Activated CD4-positive, alpha-beta memory T cell treated with anti-CD3 and anti-CD28 coated beads for 36 hours (primary cell): ENCODE measurements around the gene MLXIP. TPM values are rescaled to one million over a fixed set of nuclear protein-coding genes. Genes with fewer than 3 reads are reported as not detected.

Experiments
- CTCF ChIA-PET: fragments of 350-600 bp; sonication (Branson Sonifier 250); formaldehyde crosslinking; loops from one replicate; lab custom pipeline; 2021; ENCODE audit warnings: antibody characterized with exemption, inconsistent platforms; lab: Charles Lee
- POLR2A ChIA-PET: fragments of 350-600 bp; sonication (Branson Sonifier 250); formaldehyde crosslinking; loops from one replicate; lab custom pipeline; 2021; ENCODE audit warnings: antibody characterized with exemption; lab: Charles Lee
- DNase-seq: peaks from one replicate; pipeline ENCODE4 v3.0.0-alpha.2; 2020
- H3K27ac Mint-ChIP-seq: one replicate; pipeline ENCODE4 v1.8.0; 2021; ENCODE audit warnings: mixed read lengths
- H3K27me3 Mint-ChIP-seq: one replicate; pipeline ENCODE4 v1.8.0; 2021; ENCODE audit warnings: mixed read lengths
- H3K36me3 Mint-ChIP-seq: one replicate; pipeline ENCODE4 v1.8.0; 2021; ENCODE audit warnings: mixed read lengths
- H3K4me1 Mint-ChIP-seq: one replicate; pipeline ENCODE4 v1.8.0; 2021; ENCODE audit warnings: low read depth, mixed read lengths
- H3K4me3 Mint-ChIP-seq: one replicate; pipeline ENCODE4 v1.8.0; 2021; ENCODE audit warnings: mild to moderate bottlenecking, mixed read lengths
- H3K9me3 Mint-ChIP-seq: one replicate; pipeline ENCODE4 v1.8.0; 2021; ENCODE audit warnings: mixed read lengths
- intact Hi-C: fragments of 100-400 bp; cut with micrococcal nuclease; formaldehyde crosslinking; loops from one replicate; pipeline ENCODE4 v1.15.1; 2023
- total RNA-seq, 2 experiments: library from RNA; stranded (reverse); gene quantifications; one replicate each; pipeline ENCODE4 v1.2.3, GENCODE V29; 2021

MLXIP gene
- total RNA-seq, 2 experiments from 2014 or later: 17.5 to 19.6 TPM

GRCh38 chr12:122144885-122145284, 66.3 kb downstream of the MLXIP start:
- no peak for DNase-seq
- Mint-ChIP-seq H3K36me3 (peaks cover 2% of the 10 kb centered on the region), H3K4me1 (peaks cover 9% of the 10 kb centered on the region), H3K9me3 (no peaks in the 10 kb centered on the region), H3K4me3 (no peak overlapping the region), H3K27ac (no peak overlapping the region), H3K27me3 (no peaks in the 10 kb centered on the region)
- ChIA-PET POLR2A (no interaction called here), CTCF (interaction anchor here (0.7 kb wide), 1 partner anchor 21 kb away, joined by 3 read pairs; no protein-coding TSS in a partner anchor)
- intact Hi-C loops: no loop called here

DNA sequence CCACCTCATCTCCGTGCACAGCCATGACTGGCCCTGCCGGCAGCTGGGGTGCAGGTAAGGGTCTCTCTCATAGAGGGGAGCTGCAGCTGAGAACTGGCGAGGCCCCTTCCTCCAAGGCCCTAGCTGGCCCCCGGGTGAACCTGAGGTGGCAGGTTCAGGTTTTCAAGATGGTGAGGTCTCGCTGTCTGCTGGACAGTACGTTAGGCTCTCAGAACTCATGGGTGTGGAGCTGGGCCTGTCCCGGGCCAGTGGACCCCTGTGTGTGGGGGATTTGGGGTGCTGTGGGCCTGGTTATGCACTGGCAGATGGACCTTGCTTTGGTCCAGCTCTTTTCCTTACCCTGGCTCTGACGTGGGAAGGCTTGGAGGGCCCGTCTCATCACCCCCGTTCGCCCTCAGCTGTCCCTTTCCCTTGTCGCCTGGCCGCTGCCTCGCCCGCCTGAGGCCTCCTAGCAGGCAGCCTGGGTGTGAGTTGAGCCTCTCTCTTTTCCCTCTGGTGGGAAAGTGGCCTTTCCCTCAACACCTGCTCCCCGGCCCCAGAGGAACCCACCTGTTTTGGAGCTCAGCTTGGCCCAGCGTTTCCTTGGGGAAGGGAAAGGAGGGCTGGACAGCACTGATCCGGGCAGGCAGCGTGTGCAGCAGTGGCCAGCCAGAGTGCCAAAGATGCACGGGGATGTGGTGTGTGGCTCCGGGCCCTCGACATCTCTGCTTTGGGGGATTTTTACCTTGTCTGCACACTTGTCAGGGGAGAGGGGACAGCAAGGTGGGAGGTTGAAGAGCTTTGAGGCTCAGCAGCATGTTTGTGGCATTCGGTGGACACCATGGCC, 67.2 kb downstream of the MLXIP start:
- no peak overlapping the region for H3K27ac Mint-ChIP-seq
- H3K9me3 Mint-ChIP-seq: no peaks in the 10 kb centered on the region
- intact Hi-C loops: no loop called here
- peaks cover 2% of the 10 kb centered on the region for H3K36me3 Mint-ChIP-seq
- peaks cover 3% of the 10 kb centered on the region for H3K27me3 Mint-ChIP-seq
- no peak for DNase-seq
- no peak overlapping the region for H3K4me3 Mint-ChIP-seq
- ChIA-PET CTCF (interaction anchor here (0.9 kb wide), 2 partner anchors 15 to 22 kb away, joined by 3 to 5 read pairs; no protein-coding TSS in a partner anchor), POLR2A (no interaction called here)
- peaks cover 9% of the 10 kb centered on the region for H3K4me1 Mint-ChIP-seq

DNA sequence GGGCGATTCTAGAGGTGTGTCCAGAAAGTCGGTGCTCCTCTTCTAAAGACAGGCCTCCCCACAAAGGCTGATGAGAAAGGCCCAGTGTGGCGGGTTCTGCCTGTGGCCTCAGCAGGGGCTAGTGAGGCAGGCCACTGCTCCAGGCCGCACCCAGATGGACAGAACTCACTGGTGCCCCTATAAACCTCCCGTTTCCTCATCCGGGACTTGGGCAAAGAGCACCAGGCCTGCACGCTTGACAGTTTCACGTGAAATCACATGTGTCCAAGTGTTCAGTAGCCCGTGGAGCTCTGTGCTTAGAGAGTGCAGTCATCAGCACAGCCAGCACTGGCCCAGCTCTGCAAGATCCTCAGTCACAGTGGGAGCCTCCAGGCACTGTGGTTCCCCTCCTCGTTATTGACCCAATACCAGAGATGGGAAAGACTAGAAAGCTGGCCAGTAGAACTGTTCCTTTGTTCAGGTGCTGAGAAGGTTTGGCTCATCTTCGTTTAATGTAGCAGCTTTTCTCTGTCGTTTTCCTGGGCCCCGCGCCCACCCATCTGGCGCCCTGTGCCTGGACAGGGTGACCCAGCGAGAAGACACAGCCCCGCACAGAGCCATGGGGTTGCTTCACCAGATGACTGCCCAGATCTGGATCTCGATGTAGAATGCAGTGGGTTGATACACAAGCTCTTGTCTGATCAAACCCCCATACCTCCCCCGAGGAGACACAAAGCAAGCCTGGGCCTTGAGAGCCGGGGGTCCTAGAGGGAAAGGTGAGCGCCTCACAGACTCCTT, 69.1 kb downstream of the MLXIP start:
- ChIA-PET POLR2A (no interaction called here), CTCF (interaction anchor here (1.0 kb wide), 1 partner anchor 93 kb away, joined by 6 read pairs; no protein-coding TSS in a partner anchor)
- peaks cover 3% of the 10 kb centered on the region for H3K27me3 Mint-ChIP-seq

GRCh38 chr12:122148657-122149056, 70.1 kb downstream of the MLXIP start:
- Mint-ChIP-seq H3K27ac (no peak overlapping the region), H3K4me1 (peaks cover 9% of the 10 kb centered on the region), H3K4me3 (no peak overlapping the region), H3K36me3 (peaks cover 2% of the 10 kb centered on the region), H3K27me3 (peaks cover 3% of the 10 kb centered on the region), H3K9me3 (no peaks in the 10 kb centered on the region)
- intact Hi-C loops: loop anchor here (1.0 kb wide), 1 partner anchor 40 kb away; no protein-coding TSS in a partner anchor
- DNase-seq: no peak
- POLR2A ChIA-PET: no interaction called here
- CTCF ChIA-PET: interaction anchor here (0.6 to 1.0 kb wide), 3 partner anchors 71 to 135 kb away, joined by 3 read pairs; no protein-coding TSS in a partner anchor

More for the DNA sequence above, 69.1 kb downstream of the MLXIP start:
- no peak overlapping the region for H3K27ac Mint-ChIP-seq
- H3K36me3 Mint-ChIP-seq: peaks cover 2% of the 10 kb centered on the region
- intact Hi-C loops: no loop called here
- H3K4me3 Mint-ChIP-seq: no peak overlapping the region
- no peak for DNase-seq
- no peaks in the 10 kb centered on the region for H3K9me3 Mint-ChIP-seq
- H3K4me1 Mint-ChIP-seq: peaks cover 9% of the 10 kb centered on the region

DNA sequence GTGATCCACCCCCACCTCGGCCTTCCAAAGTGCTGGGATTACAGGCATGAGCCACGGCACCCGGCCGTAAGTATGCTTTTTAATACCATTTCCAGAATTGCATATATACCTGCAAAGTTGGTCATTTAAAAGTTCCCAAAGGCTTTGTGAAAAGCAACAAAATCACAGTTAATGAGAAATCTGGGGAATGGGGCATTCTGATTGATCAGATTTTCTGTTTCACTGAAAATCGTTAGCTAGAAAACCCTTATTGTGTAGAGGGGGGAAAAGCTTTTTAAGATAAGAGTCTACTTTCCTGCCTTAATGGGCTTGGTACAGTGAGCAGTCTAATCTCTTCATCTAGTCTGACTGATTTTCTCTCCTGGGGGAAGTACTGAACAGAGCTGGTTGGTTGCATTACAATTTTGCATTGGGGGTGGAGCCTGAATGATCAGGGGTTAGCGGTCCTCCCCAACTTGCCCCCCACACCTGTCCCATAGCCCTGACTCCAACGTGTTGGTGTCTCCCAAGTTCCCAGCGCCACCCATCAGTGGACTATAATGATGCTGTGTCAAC, 71.6 kb downstream of the MLXIP start:
- POLR2A ChIA-PET: no interaction called here
- CTCF ChIA-PET: interaction anchor here (1.5 to 1.6 kb wide), 2 partner anchors 17 to 96 kb away, joined by 4 read pairs; no protein-coding TSS in a partner anchor
- Mint-ChIP-seq H3K27ac (no peak overlapping the region), H3K4me3 (no peak overlapping the region), H3K36me3 (no peaks in the 10 kb centered on the region), H3K9me3 (no peaks in the 10 kb centered on the region), H3K4me1 (peaks cover 9% of the 10 kb centered on the region), H3K27me3 (peaks cover 3% of the 10 kb centered on the region)
- intact Hi-C loops: no loop called here
- DNase-seq: no peak

- Mint-ChIP-seq H3K4me3 (no peak overlapping the region), H3K36me3 (no peaks in the 10 kb centered on the region), H3K27me3 (peaks cover 3% of the 10 kb centered on the region), H3K9me3 (no peaks in the 10 kb centered on the region), H3K27ac (no peak overlapping the region), H3K4me1 (peaks cover 9% of the 10 kb centered on the region)
- DNase-seq: no peak
- intact Hi-C loops: no loop called here
- ChIA-PET POLR2A (no interaction called here), CTCF (interaction anchor here (0.7 to 2.8 kb wide), 3 partner anchors 29 to 97 kb away, joined by 4 to 9 read pairs (median 6); no protein-coding TSS in a partner anchor)
Observed at GRCh38 chr12:122152754-122153153, 74.2 kb downstream of the MLXIP start.

DNA sequence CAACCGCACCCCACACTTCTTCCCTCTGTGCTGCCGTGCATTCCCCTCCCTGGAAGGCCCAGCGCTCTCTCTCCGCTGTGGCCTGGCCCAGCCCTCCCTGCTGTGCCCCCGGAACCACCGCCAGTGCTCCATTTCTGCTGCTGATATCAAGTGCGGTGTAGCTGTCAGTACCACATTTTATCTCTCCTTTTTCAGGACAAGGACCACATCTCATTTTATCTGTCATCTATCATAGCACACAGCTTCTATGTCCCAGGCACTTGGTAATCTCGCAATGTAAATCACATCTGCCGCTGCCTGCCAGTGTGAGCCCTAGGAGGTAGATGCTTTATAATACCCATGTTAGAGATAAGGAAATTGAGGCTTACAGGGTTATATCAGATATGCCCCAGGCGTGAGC, 77.1 kb downstream of the MLXIP start:
- POLR2A ChIA-PET: no interaction called here
- no peaks in the 10 kb centered on the region for H3K36me3 Mint-ChIP-seq
- no peaks in the 10 kb centered on the region for H3K9me3 Mint-ChIP-seq
- no peaks in the 10 kb centered on the region for H3K27me3 Mint-ChIP-seq
- intact Hi-C loops: no loop called here
- no peak overlapping the region for H3K27ac Mint-ChIP-seq
- no peak overlapping the region for H3K4me3 Mint-ChIP-seq
- CTCF ChIA-PET: interaction anchor here (2.0 to 2.5 kb wide), 2 partner anchors 11 to 101 kb away, joined by 4 to 7 read pairs; no protein-coding TSS in a partner anchor
- DNase-seq: no peak
- no peaks in the 10 kb centered on the region for H3K4me1 Mint-ChIP-seq

DNA sequence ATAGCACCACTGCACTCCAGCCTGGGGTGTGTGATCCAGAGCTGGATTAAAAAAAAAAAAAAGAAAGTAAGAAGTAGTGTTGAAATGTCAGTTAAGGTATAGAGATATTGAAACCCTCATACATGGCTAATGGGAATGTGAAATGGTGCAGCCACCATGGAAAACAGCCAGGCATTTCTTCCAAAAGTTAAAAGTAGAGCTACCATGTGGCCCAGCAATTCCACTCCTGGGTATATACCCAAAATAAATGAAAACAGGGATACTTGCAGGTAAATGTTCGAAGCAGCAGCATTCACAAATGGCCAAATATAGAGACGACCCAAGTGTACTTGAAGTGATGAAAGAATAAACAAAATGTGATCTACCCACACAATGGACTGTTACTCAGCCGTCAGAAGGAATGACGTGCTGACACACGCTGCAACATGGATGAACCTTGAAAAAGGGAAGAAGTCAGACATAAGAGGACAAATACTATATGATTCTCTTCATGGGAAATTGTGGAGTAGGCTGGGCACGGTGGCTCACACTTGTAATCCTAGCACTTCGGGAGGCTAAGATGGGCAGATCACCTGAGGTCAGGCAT, 80.2 kb downstream of the MLXIP start:
- Mint-ChIP-seq H3K9me3 (no peaks in the 10 kb centered on the region), H3K4me1 (peaks cover 10% of the 10 kb centered on the region), H3K36me3 (no peaks in the 10 kb centered on the region), H3K27me3 (no peaks in the 10 kb centered on the region), H3K4me3 (no peak overlapping the region), H3K27ac (no peak overlapping the region)
- ChIA-PET CTCF (interaction anchor here (0.6 to 1.6 kb wide), 3 partner anchors 34 to 238 kb away, joined by 3 to 4 read pairs (median 3); no protein-coding TSS in a partner anchor), POLR2A (no interaction called here)
- DNase-seq: no peak
- intact Hi-C loops: no loop called here

DNA sequence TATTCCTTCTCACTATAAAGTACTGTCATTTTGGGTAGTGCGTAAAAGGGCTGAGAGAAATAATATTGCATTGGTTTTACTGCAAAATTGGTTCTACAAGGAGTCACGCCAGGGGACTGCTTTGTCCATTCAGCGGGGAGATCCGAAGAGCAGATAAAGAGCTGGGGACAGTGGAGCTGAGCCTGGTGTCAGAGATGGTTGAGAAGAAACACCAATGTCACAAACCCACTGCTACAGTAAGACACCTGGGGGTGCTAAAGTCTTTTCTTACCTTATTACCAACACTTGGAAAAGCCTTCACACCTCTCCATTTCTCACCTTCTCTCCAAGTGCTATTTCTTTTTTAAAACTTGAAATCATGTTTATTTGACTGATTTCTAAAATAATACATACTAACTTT, 81.3 kb downstream of the MLXIP start:
- peaks cover 3% of the 10 kb centered on the region for H3K27me3 Mint-ChIP-seq
- ChIA-PET POLR2A (no interaction called here), CTCF (interaction anchor here (1.6 kb wide), 1 partner anchor 33 kb away, joined by 3 read pairs; no protein-coding TSS in a partner anchor)
- H3K36me3 Mint-ChIP-seq: no peaks in the 10 kb centered on the region
- peaks cover 10% of the 10 kb centered on the region for H3K4me1 Mint-ChIP-seq
- H3K27ac Mint-ChIP-seq: no peak overlapping the region
- no peaks in the 10 kb centered on the region for H3K9me3 Mint-ChIP-seq
- H3K4me3 Mint-ChIP-seq: no peak overlapping the region
- DNase-seq: no peak
- intact Hi-C loops: loop anchor here (2.0 kb wide), 1 partner anchor 31 kb away; no protein-coding TSS in a partner anchor

- no peaks in the 10 kb centered on the region for H3K9me3 Mint-ChIP-seq
- no peaks in the 10 kb centered on the region for H3K36me3 Mint-ChIP-seq
- no peak overlapping the region for H3K4me3 Mint-ChIP-seq
- POLR2A ChIA-PET: no interaction called here
- no peak overlapping the region for H3K27ac Mint-ChIP-seq
- CTCF ChIA-PET: interaction anchor here (0.7 kb wide), 1 partner anchor 538 kb away, joined by 4 read pairs; no protein-coding TSS in a partner anchor
- no peak for DNase-seq
- intact Hi-C loops: loop anchor here (2.0 kb wide), 1 partner anchor 30 kb away; no protein-coding TSS in a partner anchor
- H3K27me3 Mint-ChIP-seq: peaks cover 5% of the 10 kb centered on the region
- H3K4me1 Mint-ChIP-seq: peaks cover 10% of the 10 kb centered on the region
Observed at GRCh38 chr12:122160761-122161160, 82.2 kb downstream of the MLXIP start.

DNA sequence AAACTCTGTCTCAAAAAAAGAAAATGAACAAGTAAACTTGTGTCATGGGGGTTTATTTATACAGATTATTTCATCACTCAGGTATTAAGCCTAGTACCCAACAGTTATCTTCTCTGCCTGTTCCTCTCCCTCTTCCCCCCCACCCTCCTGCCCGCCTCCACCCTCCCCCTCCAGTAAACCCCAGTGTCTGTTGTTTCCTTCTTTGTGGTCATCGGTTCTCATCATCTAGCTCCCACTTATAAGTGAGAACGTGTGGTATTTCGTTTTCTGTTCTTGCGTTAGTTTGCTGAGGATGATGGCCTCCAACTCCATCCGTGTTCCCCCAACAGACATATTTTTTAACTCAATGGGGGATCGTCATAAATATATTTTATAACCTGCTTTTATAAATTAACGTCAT, 83.1 kb downstream of the MLXIP start:
- Mint-ChIP-seq H3K27me3 (peaks cover 5% of the 10 kb centered on the region), H3K36me3 (no peaks in the 10 kb centered on the region), H3K27ac (no peak overlapping the region), H3K4me1 (peaks cover 13% of the 10 kb centered on the region), H3K9me3 (no peaks in the 10 kb centered on the region), H3K4me3 (no peak overlapping the region)
- intact Hi-C loops: loop anchor here (2.0 kb wide), 1 partner anchor 29 kb away; no protein-coding TSS in a partner anchor
- ChIA-PET POLR2A (no interaction called here), CTCF (interaction anchor here (0.7 to 0.9 kb wide), 2 partner anchors 107 to 539 kb away, joined by 3 to 4 read pairs; no protein-coding TSS in a partner anchor)
- DNase-seq: peak; percentile 45
